ENCODE results near the gene KCNJ14.

The KCNJ14 gene

GRCh38 chr19:48418317-48419064 is 36.9 kb upstream of the KCNJ14 start:
- TF ChIP-seq CTCF (IDR thresholded peaks at IDR 0.05; ENCODE audit: low read depth, low read length, missing control alignments): no peak
- DNase-seq (ENCODE audit: extremely low read depth, low read depth): no peak
- H3K4me3 ChIP-seq (replicated peaks; ENCODE audit: low read depth, low read length): no peak overlapping the region

- TF ChIP-seq CTCF (IDR thresholded peaks at IDR 0.05; ENCODE audit: low read depth, low read length, missing control alignments): no peak
- no peak overlapping the region for H3K4me3 ChIP-seq (replicated peaks; ENCODE audit: low read depth, low read length)
- no peak for DNase-seq (ENCODE audit: extremely low read depth, low read depth)
Observed at GRCh38 chr19:48419158-48419920, 36.0 kb upstream of the KCNJ14 start.

GRCh38 chr19:48421548-48421947 is 33.8 kb upstream of the KCNJ14 start:
- no peak for TF ChIP-seq CTCF (IDR thresholded peaks at IDR 0.05; ENCODE audit: low read depth, low read length, missing control alignments)
- DNase-seq (ENCODE audit: extremely low read depth, low read depth): no peak
- H3K4me3 ChIP-seq (replicated peaks; ENCODE audit: low read depth, low read length): no peak overlapping the region

GRCh38 chr19:48424694-48425219 is 30.6 kb upstream of the KCNJ14 start:
- TF ChIP-seq CTCF (IDR thresholded peaks at IDR 0.05; ENCODE audit: low read depth, low read length, missing control alignments): no peak
- DNase-seq (ENCODE audit: extremely low read depth, low read depth): no peak
- H3K4me3 ChIP-seq (replicated peaks; ENCODE audit: low read depth, low read length): no peak overlapping the region

GRCh38 chr19:48428670-48429069 is 26.7 kb upstream of the KCNJ14 start:
- TF ChIP-seq CTCF (IDR thresholded peaks at IDR 0.05; ENCODE audit: low read depth, low read length, missing control alignments): no peak
- DNase-seq (ENCODE audit: extremely low read depth, low read depth): no peak
- H3K4me3 ChIP-seq (replicated peaks; ENCODE audit: low read depth, low read length): no peak overlapping the region

GRCh38 chr19:48433337-48433736 is 22.0 kb upstream of the KCNJ14 start:
- DNase-seq (ENCODE audit: extremely low read depth, low read depth): no peak
- H3K4me3 ChIP-seq (replicated peaks; ENCODE audit: low read depth, low read length): no peak overlapping the region
- no peak for TF ChIP-seq CTCF (IDR thresholded peaks at IDR 0.05; ENCODE audit: low read depth, low read length, missing control alignments)

Data from HFF-Myc (cell line).